K562 (cell line): ENCODE measurements around the gene TOM1. TPM values are rescaled to one million over a fixed set of nuclear protein-coding genes. Genes with fewer than 3 reads are reported as not detected.
A peak's percentile ranks its signal among the peaks of the same experiment; 100 is the strongest.
"Not testable (repeated sequence)": the region's sequence is repeated elsewhere in the genome, so short reads cannot be mapped to it uniquely, and the experiment has no call there.

Experiments used
- ATAC-seq: fragments of 200-7000 bp; cut with Tn5 transposase; 3 replicates; pipeline ENCODE4 v1.9.1; 2020; ENCODE audit warnings: moderate library complexity
- BruUV-seq: library from RNA; stranded (reverse); fragments of 400-500 nt; replicated peaks from 2 replicates; lab custom pipeline; 2021; lab: Mats Ljungman, UMichigan
- CTCF ChIA-PET: fragments of 300-600 bp; formaldehyde crosslinking; extraction: SDS; loops from one replicate; lab custom pipeline; 2021; ENCODE audit warnings: low intra/inter-chr PET ratio; lab: Yijun Ruan, JAX
- POLR2A ChIA-PET: fragments of 300-600, 350-650 bp; sonication (Branson Sonifier 250); formaldehyde crosslinking; extraction: SDS; loops from one replicate; lab custom pipeline; 2021; ENCODE audit warnings: antibody characterized with exemption, inconsistent platforms; lab: Yijun Ruan, JAX
- DNase-seq, 4 experiments: peaks; one replicate each; pipeline versions ENCODE4 v3.0.0 to v3.0.0-alpha.2; 2011 to 2018; ENCODE audit warnings: low spot score in 3 of 4, mixed read lengths in 3 of 4; ENCODE audit errors: extremely low read depth in 1 of 4
- FAIRE-seq: peaks from 2 replicates; lab custom pipeline; 2011; peaks lifted over from hg19 to GRCh38; lab: Jason Lieb, UNC
- H2AFZ ChIP-seq: 2 replicates; pipeline ENCODE4 v1.6.0; 2011; ENCODE audit warnings: low read depth, low read length, control low read depth, inconsistent platforms
- H3K27ac ChIP-seq: fragments of 200-600 bp; 3 replicates; pipeline ENCODE4 v1.8.0; 2011; ENCODE audit warnings: low read depth, mild to moderate bottlenecking, control low read depth, inconsistent platforms, low read length, moderate library complexity, mixed read lengths; ENCODE audit errors: extremely low read depth
- H3K27me3 ChIP-seq, 2 experiments: fragments of 300-600 bp in 1 of 2; 2 replicates in 1 of 2; 3 replicates in 1 of 2; pipeline versions ENCODE4 v1.6.0 to v1.8.0; 2011; ENCODE audit warnings: inconsistent platforms in 2 of 2, low read length in 2 of 2, mild to moderate bottlenecking in 1 of 2, mixed read lengths in 1 of 2, moderate library complexity in 1 of 2; ENCODE audit not compliant: control insufficient read depth in 2 of 2, insufficient read depth in 2 of 2
- H3K36me3 ChIP-seq: fragments of 300-600 bp; 3 replicates; pipeline ENCODE4 v1.8.0; 2011; ENCODE audit warnings: mild to moderate bottlenecking, low read length, inconsistent platforms; ENCODE audit not compliant: control insufficient read depth, insufficient read depth
- H3K4me1 ChIP-seq, 2 experiments: fragments of 200-600 bp in 1 of 2; replicated peaks in 1 of 2; 2 replicates in 1 of 2; 3 replicates in 1 of 2; pipeline versions ENCODE4 v1.5.1 to v1.8.0; 2011; ENCODE audit warnings: inconsistent platforms in 2 of 2, low read length in 2 of 2, mild to moderate bottlenecking in 1 of 2, mixed read lengths in 1 of 2, moderate library complexity in 1 of 2; ENCODE audit not compliant: control insufficient read depth in 2 of 2, insufficient read depth in 2 of 2
- H3K4me2 ChIP-seq: 2 replicates; pipeline ENCODE4 v1.6.1; 2011; ENCODE audit warnings: low read length, control low read depth, inconsistent platforms, mixed read lengths; ENCODE audit not compliant: insufficient read depth
- H3K4me3 ChIP-seq: fragments of 200-600 bp; sonication (generic), shearing (Covaris generic); 2 replicates; pipeline ENCODE4 v1.5.1; 2016; ENCODE audit warnings: control low read depth, inconsistent platforms
- H3K79me2 ChIP-seq: fragments of 200-600 bp; 3 replicates; pipeline ENCODE4 v1.8.0; 2011; ENCODE audit warnings: low read length, inconsistent platforms; ENCODE audit not compliant: control insufficient read depth, insufficient read depth
- H3K9ac ChIP-seq, 2 experiments: 2 replicates each; pipeline versions ENCODE4 v1.6.0 to v1.6.1; 2011; ENCODE audit warnings: low read depth in 2 of 2, low read length in 2 of 2, control low read depth in 1 of 2, inconsistent platforms in 1 of 2, mild to moderate bottlenecking in 1 of 2, mixed read lengths in 1 of 2; ENCODE audit not compliant: insufficient read depth in 1 of 2
- H3K9me1 ChIP-seq: one replicate; pipeline ENCODE4 v1.6.0; 2011; ENCODE audit warnings: inconsistent platforms, mild to moderate bottlenecking, low read length, moderate library complexity; ENCODE audit not compliant: control insufficient read depth, insufficient read depth
- H3K9me3 ChIP-seq: replicated peaks from 2 replicates; pipeline ENCODE4 v1.5.1; 2011; ENCODE audit warnings: low read depth, low read length, inconsistent platforms; ENCODE audit not compliant: control insufficient read depth, insufficient read depth
- H4K20me1 ChIP-seq: replicated peaks from 2 replicates; pipeline ENCODE4 v1.6.1; 2011; ENCODE audit warnings: low read length, inconsistent platforms, mixed read lengths; ENCODE audit not compliant: control insufficient read depth, insufficient read depth
- ARID1B ChIP-seq: fragments of 450-650 bp; IDR thresholded peaks from 2 replicates; pipeline ENCODE4 v1.6.1; 2016; ENCODE audit warnings: antibody characterized with exemption, mild to moderate bottlenecking, inconsistent platforms
- ATF3 ChIP-seq, 2 experiments: fragments of 450-650 bp in 1 of 2; sonication (generic) in 1 of 2; formaldehyde crosslinking in 1 of 2; IDR thresholded peaks in 1 of 2; conservative IDR thresholded peaks in 1 of 2; 2 replicates each; pipeline versions ENCODE4 v1.6.1 to v1.8.1; 2016 to 2023; ENCODE audit warnings: mild to moderate bottlenecking in 2 of 2, moderate library complexity in 2 of 2, inconsistent platforms in 1 of 2, missing genetic modification reagents in 1 of 2
- DPF2 ChIP-seq: fragments of 450-650 bp; IDR thresholded peaks from 2 replicates; pipeline ENCODE4 v1.6.1; 2016
- FOSL1 ChIP-seq: fragments of 200-800 bp; sonication (Bioruptor generic); conservative IDR thresholded peaks from 2 replicates; pipeline ENCODE4 v1.6.1; 2016; ENCODE audit warnings: missing genetic modification characterization, missing compliant biosample characterization
- FOXK2 ChIP-seq, 2 experiments: fragments of 450-650 bp; IDR thresholded peaks in 1 of 2; conservative IDR thresholded peaks in 1 of 2; 2 replicates each; pipeline ENCODE4 v1.6.1; 2016; ENCODE audit warnings: low read depth in 2 of 2, mild to moderate bottlenecking in 1 of 2
- JUN ChIP-seq, 2 experiments: sonication (generic) in 1 of 2; formaldehyde crosslinking in 1 of 2; IDR thresholded peaks; 2 replicates each; pipeline versions ENCODE4 v1.6.1 to v1.8.0; 2012 to 2022; ENCODE audit warnings: borderline replicate concordance in 2 of 2, mild to moderate bottlenecking in 2 of 2, improper control_type of control experiment in 1 of 2, low read depth in 1 of 2, low read length in 1 of 2, missing genetic modification reagents in 1 of 2
- JUND ChIP-seq, 2 experiments: IDR thresholded peaks; 2 replicates in 1 of 2; 3 replicates in 1 of 2; pipeline ENCODE4 v1.6.1; 2011; ENCODE audit warnings: borderline replicate concordance in 2 of 2, low read depth in 2 of 2, low read length in 2 of 2, improper control_type of control experiment in 1 of 2, missing biosample characterization in 1 of 2, missing genetic modification characterization in 1 of 2, missing genetic modification reagents in 1 of 2
- SMARCA4 ChIP-seq: fragments of 450-650 bp; IDR thresholded peaks from 2 replicates; pipeline ENCODE4 v1.6.1; 2016
- SMARCE1 ChIP-seq: fragments of 450-650 bp; IDR thresholded peaks from 2 replicates; pipeline ENCODE4 v1.7.1; 2016; ENCODE audit warnings: mild to moderate bottlenecking
- SOX6 ChIP-seq: fragments of 450-650 bp; IDR thresholded peaks from 2 replicates; pipeline ENCODE4 v1.6.1; 2014; ENCODE audit warnings: mild to moderate bottlenecking
- SPI1 ChIP-seq: IDR thresholded peaks from 2 replicates; pipeline ENCODE4 v1.6.1; 2011; ENCODE audit warnings: low read depth, low read length, control low read depth, borderline replicate concordance
- ZNF384 ChIP-seq: IDR thresholded peaks from 2 replicates; pipeline ENCODE4 v1.6.1; 2012; ENCODE audit warnings: low read depth, low read length, improper control_type of control experiment
- WGBS: fragments of 100-300 bp; shearing (Covaris generic); methylation state at CpG from one replicate; pipeline ENCODE4 v1.1.6; 2016; ENCODE audit warnings: low coverage, mixed read lengths; ENCODE audit not compliant: insufficient coverage; ENCODE audit errors: missing lambda C conversion rate; 5-methylcytosine and 5-hydroxymethylcytosine counted together
- in situ Hi-C: fragments of 300-500 bp; cut with MboI; formaldehyde crosslinking; loops from 4 replicates; pipeline ENCODE4 v1.15.0; 2018; ENCODE audit warnings: inconsistent platforms, mixed read lengths
- intact Hi-C: fragments of 100-400 bp; cut with micrococcal nuclease; formaldehyde crosslinking; loops from 2 replicates; pipeline ENCODE4 v1.14.2; 2022
- polyA plus RNA-seq, 8 experiments: library from polyadenylated mRNA; depleted of rRNA in 4 of 8; stranded (reverse) in 5 of 8; unstranded in 3 of 8; fragments of >200 nt; fragmentation: Nextera tagmentation in 2 of 8; fragmentation: Illumina TruSeq in 1 of 8; extraction: Ambion mirVana in 2 of 8; extraction: Trizol in 1 of 8; gene quantifications; 2 replicates each; pipeline versions ENCODE4 v1.2.1 to v1.2.3, GENCODE V29; 2011 to 2014; ENCODE audit warnings: inconsistent platforms in 1 of 8, missing spikeins in 1 of 8
- total RNA-seq, 7 experiments: library from RNA; depleted of rRNA in 6 of 7; stranded (reverse); fragments of >200 nt in 6 of 7; fragmentation: Illumina TruSeq in 2 of 7; extraction: Trizol in 2 of 7; gene quantifications; 2 replicates each; pipeline versions ENCODE4 v1.2.1 to v1.2.3, GENCODE V29; 2011 to 2021; ENCODE audit warnings: low replicate concordance in 1 of 7

Gene TOM1
- total and polyA plus RNA-seq, 9 of the 15 experiments (the other 6 are each of a cell fraction or from before 2014, with no cell fraction given) = 0.64 to 20.6 (median 12.0) TPM

GRCh38 chr22:35364230-35364629 is 64.5 kb downstream of the TOM1 start:
- CTCF ChIA-PET; H3K9me1 ChIP-seq; H3K36me3 ChIP-seq; H3K4me1 ChIP-seq; H2AFZ ChIP-seq; intact Hi-C loops; POLR2A ChIA-PET; TF ChIP-seq ATF3 (CRISPR knock-in tag; conservative IDR thresholded peaks at IDR 0.05); JUN (CRISPR knock-in tag; IDR thresholded peaks at IDR 0.05; ENCODE audit: borderline replicate concordance): not testable (repeated sequence)
- WGBS = 38% methylated on average over 7 of the region's 7 CpGs
- TF ChIP-seq SMARCE1 = peak; percentile 52; the same call in 1 of the 2 replicates
- TF ChIP-seq ZNF384 = 0 out of 2 replicates have a peak, but pooled peaks have one; percentile 39
- peak; percentile 74 for TF ChIP-seq FOSL1 (tag)
- TF ChIP-seq JUND (IDR thresholded peaks at IDR 0.05; ENCODE audit: borderline replicate concordance, low read depth, low read length) = peak; percentile 23; the same call in 1 of the 2 replicates
- TF ChIP-seq JUND (tag; IDR thresholded peaks at IDR 0.05; ENCODE audit: borderline replicate concordance, low read depth, low read length) = peak; percentile 34; the same call in 1 of the 3 replicates
- 0 out of 2 replicates have a peak, but pooled peaks have one; percentile 24 for TF ChIP-seq DPF2
- peak in 1 of 2 experiments; percentile 63; a peak in 1 of 4 replicates for TF ChIP-seq FOXK2 (conservative IDR thresholded peaks at IDR 0.05 in 1 of 2, IDR thresholded peaks at IDR 0.05 in 1 of 2; ENCODE audit: low read depth in 2 of 2)
- 0 out of 2 replicates have a peak, but pooled peaks have one; percentile 20 for TF ChIP-seq ARID1B
- TF ChIP-seq SPI1 = peak; percentile 66; the same call in 1 of the 2 replicates
- peak; percentile 70 for TF ChIP-seq ATF3 (IDR thresholded peaks at IDR 0.05)
- peak; percentile 61 for TF ChIP-seq SOX6
- 0 out of 2 replicates have a peak, but pooled peaks have one; percentile 26 for TF ChIP-seq SMARCA4
- 0 out of 2 replicates have a peak, but pooled peaks have one; percentile 22 for TF ChIP-seq JUN (IDR thresholded peaks at IDR 0.05; ENCODE audit: borderline replicate concordance, low read depth, low read length)
- TF ChIP-seq, all 486 proteins: peak for 12; not testable (repeated sequence) for 474
- H3K4me3 ChIP-seq, H4K20me1 ChIP-seq, H3K27ac ChIP-seq, BruUV-seq, DNase-seq, FAIRE-seq, H3K4me2 ChIP-seq, H3K9ac ChIP-seq, H3K27me3 ChIP-seq, H3K79me2 ChIP-seq, H3K9me3 ChIP-seq, ATAC-seq, in situ Hi-C loops: not testable (repeated sequence)
